Esophagus muscularis mucosa (tissue), 4 donors: ENCODE data around the gene EYA4.

ENCODE experiments used
- CTCF ChIP-seq, 3 experiments: fragments of 200-600 bp in 2 of 3; fragments of 450-650 bp in 1 of 3; sonication (generic) in 2 of 3; IDR thresholded peaks; one replicate each; pipeline ENCODE4 v1.5.1; 2017 to 2019; ENCODE audit warnings: antibody characterized with exemption in 3 of 3, mild to moderate bottlenecking in 2 of 3, moderate library complexity in 1 of 3
- EP300 ChIP-seq: sonication (generic); formaldehyde crosslinking; IDR thresholded peaks from one replicate; pipeline ENCODE4 v1.6.1; 2017; ENCODE audit warnings: antibody characterized with exemption
- POLR2A ChIP-seq: fragments of 450-650 bp; IDR thresholded peaks from one replicate; pipeline ENCODE4 v1.6.1; 2017; ENCODE audit warnings: antibody characterized with exemption, moderate library complexity, mild to moderate bottlenecking, low read depth
- POLR2AphosphoS5 ChIP-seq, 2 donors: sonication (generic); formaldehyde crosslinking; IDR thresholded peaks; one replicate each; pipeline ENCODE4 v1.6.1; 2017; ENCODE audit warnings: antibody characterized with exemption in 2 of 2

GRCh38 chr6:133380047-133380446 is 138.9 kb downstream of the EYA4 start:
- no peak for TF ChIP-seq CTCF (IDR thresholded peaks at IDR 0.05)
- TF ChIP-seq POLR2A: no peak
- no peak for TF ChIP-seq POLR2AphosphoS5 (IDR thresholded peaks at IDR 0.05)
- no peak for TF ChIP-seq EP300
